Omental fat pad (tissue), 4 donors: ENCODE measurements around the gene TGFBR2. TPM values are rescaled to one million over a fixed set of nuclear protein-coding genes. Genes with fewer than 3 reads are reported as not detected.

Experiments
- ATAC-seq: fragments of 150-250 bp; one replicate; pipeline ENCODE4 v1.9.1; 2016; ENCODE audit warnings: mild to moderate bottlenecking, moderate library complexity; ENCODE audit not compliant: low FRiP score
- DNase-seq: peaks from one replicate; pipeline ENCODE4 v3.0.0-alpha.2; 2019; ENCODE audit warnings: low spot score
- total RNA-seq, 4 donors: library from RNA; depleted of rRNA; stranded (reverse); fragments of >200 nt; gene quantifications; one replicate each; pipeline ENCODE4 v1.1.0, GENCODE V29; 2016
- TF ChIP-seq, protein P1 (sequence below), 3 donors: fragments of 450-650 bp; IDR thresholded peaks; one replicate each; pipeline ENCODE4 v1.5.1; 2016 to 2017; ENCODE audit warnings: antibody characterized with exemption in 3 of 3, mild to moderate bottlenecking in 3 of 3, moderate library complexity in 2 of 3

Gene TGFBR2
- total RNA-seq, 4 donors from 2014 or later, result 281 to 587 (median 369) TPM

DNA sequence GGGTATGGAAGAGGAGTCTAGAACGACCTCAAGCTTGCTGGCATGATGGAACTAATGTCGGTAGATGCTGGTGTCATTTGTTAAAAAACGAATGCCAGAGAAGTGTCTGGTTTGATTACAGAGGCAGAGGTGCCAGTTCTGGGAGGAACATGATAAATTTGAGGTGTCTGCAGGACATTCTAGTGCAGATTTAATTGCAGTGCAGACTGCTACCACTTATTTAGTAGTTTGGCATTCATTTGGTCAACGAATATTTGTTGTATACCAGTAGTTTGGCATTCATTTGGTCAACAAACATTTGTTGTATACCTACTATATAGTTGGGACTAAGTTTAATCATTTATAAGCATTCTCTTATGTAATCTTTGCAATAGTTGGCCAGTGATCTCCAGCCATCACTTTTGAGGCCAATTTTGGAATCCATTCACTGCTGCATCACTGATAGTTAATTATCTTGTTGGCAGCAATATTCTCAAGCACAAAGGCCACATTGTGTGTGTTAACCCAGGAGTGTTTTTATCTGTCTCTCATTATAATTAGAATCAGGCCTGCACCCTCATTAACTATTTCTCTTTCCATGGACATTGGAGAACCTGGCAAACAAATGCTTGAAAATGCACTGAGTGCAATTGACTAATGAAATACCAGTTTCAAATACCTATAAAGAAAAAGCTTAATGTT is 19.5 kb upstream of the TGFBR2 start:
- ATAC-seq, result no peak
- TF ChIP-seq, protein P1, sequence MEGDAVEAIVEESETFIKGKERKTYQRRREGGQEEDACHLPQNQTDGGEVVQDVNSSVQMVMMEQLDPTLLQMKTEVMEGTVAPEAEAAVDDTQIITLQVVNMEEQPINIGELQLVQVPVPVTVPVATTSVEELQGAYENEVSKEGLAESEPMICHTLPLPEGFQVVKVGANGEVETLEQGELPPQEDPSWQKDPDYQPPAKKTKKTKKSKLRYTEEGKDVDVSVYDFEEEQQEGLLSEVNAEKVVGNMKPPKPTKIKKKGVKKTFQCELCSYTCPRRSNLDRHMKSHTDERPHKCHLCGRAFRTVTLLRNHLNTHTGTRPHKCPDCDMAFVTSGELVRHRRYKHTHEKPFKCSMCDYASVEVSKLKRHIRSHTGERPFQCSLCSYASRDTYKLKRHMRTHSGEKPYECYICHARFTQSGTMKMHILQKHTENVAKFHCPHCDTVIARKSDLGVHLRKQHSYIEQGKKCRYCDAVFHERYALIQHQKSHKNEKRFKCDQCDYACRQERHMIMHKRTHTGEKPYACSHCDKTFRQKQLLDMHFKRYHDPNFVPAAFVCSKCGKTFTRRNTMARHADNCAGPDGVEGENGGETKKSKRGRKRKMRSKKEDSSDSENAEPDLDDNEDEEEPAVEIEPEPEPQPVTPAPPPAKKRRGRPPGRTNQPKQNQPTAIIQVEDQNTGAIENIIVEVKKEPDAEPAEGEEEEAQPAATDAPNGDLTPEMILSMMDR (IDR thresholded peaks at IDR 0.05), result no peak
- DNase-seq, result no peak

GRCh38 chr3:30587904-30588303 is 18.5 kb upstream of the TGFBR2 start:
- TF ChIP-seq, protein P1 (IDR thresholded peaks at IDR 0.05), result no peak
- no peak for ATAC-seq
- no peak for DNase-seq

DNA sequence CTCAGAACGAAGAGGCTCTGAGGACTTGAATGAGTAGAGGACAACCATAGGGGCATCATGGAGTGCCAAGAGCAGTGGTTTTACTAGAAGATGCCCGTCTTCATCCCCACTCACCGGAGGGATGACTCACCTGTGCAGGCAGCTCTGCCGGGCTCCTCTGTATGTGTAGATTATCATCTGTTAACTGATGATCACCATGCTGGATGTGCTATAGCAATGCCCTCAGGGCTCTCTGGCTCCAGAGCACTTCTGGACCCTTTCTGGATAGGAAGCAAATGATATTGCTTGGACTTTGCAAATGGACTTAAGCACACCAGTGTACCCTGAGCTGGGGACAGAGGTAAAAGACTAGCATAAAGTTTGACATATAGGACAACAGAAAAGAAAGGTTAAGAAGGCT is 10.2 kb upstream of the TGFBR2 start:
- TF ChIP-seq, protein P1 (IDR thresholded peaks at IDR 0.05), result no peak
- DNase-seq, result no peak
- no peak for ATAC-seq

- TF ChIP-seq, protein P1 (IDR thresholded peaks at IDR 0.05), result no peak
- no peak for DNase-seq
- peak; percentile 91 for ATAC-seq
These were observed 9.2 kb upstream of the TGFBR2 start for GRCh38 chr3:30597131-30597768.

DNA sequence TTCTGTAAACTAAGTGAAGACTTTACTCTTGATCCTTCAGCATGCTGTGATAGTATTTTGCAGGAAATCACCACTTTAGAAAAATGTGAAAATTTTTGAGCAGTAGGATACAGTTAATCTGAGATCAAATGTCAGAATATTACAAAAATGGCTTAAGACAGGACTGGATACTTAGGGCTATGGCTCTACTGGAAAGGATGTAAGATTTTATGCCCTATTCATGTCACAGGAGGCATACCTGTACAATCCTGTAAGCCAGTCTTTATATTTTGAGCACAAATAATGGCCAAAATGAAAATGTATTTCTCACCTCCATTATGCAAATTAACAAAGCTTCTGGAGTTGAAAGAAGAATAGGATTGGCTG is 8.6 kb upstream of the TGFBR2 start:
- TF ChIP-seq, protein P1 (IDR thresholded peaks at IDR 0.05), result no peak
- DNase-seq (no peak), ATAC-seq (no peak)

- DNase-seq (no peak), ATAC-seq (no peak)
- TF ChIP-seq, protein P1 (IDR thresholded peaks at IDR 0.05), result no peak
These were observed 7.5 kb upstream of the TGFBR2 start for GRCh38 chr3:30598668-30599545.
